K562 (cell line): Measurements from ENCODE around the gene CDSN. TPM values are rescaled to one million over a fixed set of nuclear protein-coding genes. Genes with fewer than 3 reads are reported as not detected.

ENCODE experiments used
- ATAC-seq: fragments of 200-7000 bp; cut with Tn5 transposase; 3 replicates; pipeline ENCODE4 v1.9.1; 2020; ENCODE audit warnings: moderate library complexity
- BruUV-seq: library from RNA; stranded (reverse); fragments of 400-500 nt; replicated peaks from 2 replicates; lab custom pipeline; 2021; lab: Mats Ljungman, UMichigan
- CTCF ChIA-PET: fragments of 300-600 bp; formaldehyde crosslinking; extraction: SDS; loops from one replicate; lab custom pipeline; 2021; ENCODE audit warnings: low intra/inter-chr PET ratio; lab: Yijun Ruan, JAX
- POLR2A ChIA-PET: fragments of 300-600, 350-650 bp; sonication (Branson Sonifier 250); formaldehyde crosslinking; extraction: SDS; loops from one replicate; lab custom pipeline; 2021; ENCODE audit warnings: antibody characterized with exemption, inconsistent platforms; lab: Yijun Ruan, JAX
- DNase-seq, 4 experiments: peaks; one replicate each; pipeline versions ENCODE4 v3.0.0 to v3.0.0-alpha.2; 2011 to 2018; ENCODE audit warnings: low spot score in 3 of 4, mixed read lengths in 3 of 4; ENCODE audit errors: extremely low read depth in 1 of 4
- FAIRE-seq: peaks from 2 replicates; lab custom pipeline; 2011; peaks lifted over from hg19 to GRCh38; lab: Jason Lieb, UNC
- H2AFZ ChIP-seq: 2 replicates; pipeline ENCODE4 v1.6.0; 2011; ENCODE audit warnings: low read depth, low read length, control low read depth, inconsistent platforms
- H3K27ac ChIP-seq: fragments of 200-600 bp; 3 replicates; pipeline ENCODE4 v1.8.0; 2011; ENCODE audit warnings: low read depth, mild to moderate bottlenecking, control low read depth, inconsistent platforms, low read length, moderate library complexity, mixed read lengths; ENCODE audit errors: extremely low read depth
- H3K27me3 ChIP-seq, 2 experiments: fragments of 300-600 bp in 1 of 2; 2 replicates in 1 of 2; 3 replicates in 1 of 2; pipeline versions ENCODE4 v1.6.0 to v1.8.0; 2011; ENCODE audit warnings: inconsistent platforms in 2 of 2, low read length in 2 of 2, mild to moderate bottlenecking in 1 of 2, mixed read lengths in 1 of 2, moderate library complexity in 1 of 2; ENCODE audit not compliant: control insufficient read depth in 2 of 2, insufficient read depth in 2 of 2
- H3K36me3 ChIP-seq: fragments of 300-600 bp; 3 replicates; pipeline ENCODE4 v1.8.0; 2011; ENCODE audit warnings: mild to moderate bottlenecking, low read length, inconsistent platforms; ENCODE audit not compliant: control insufficient read depth, insufficient read depth
- H3K4me1 ChIP-seq, 2 experiments: fragments of 200-600 bp in 1 of 2; replicated peaks in 1 of 2; 2 replicates in 1 of 2; 3 replicates in 1 of 2; pipeline versions ENCODE4 v1.5.1 to v1.8.0; 2011; ENCODE audit warnings: inconsistent platforms in 2 of 2, low read length in 2 of 2, mild to moderate bottlenecking in 1 of 2, mixed read lengths in 1 of 2, moderate library complexity in 1 of 2; ENCODE audit not compliant: control insufficient read depth in 2 of 2, insufficient read depth in 2 of 2
- H3K4me2 ChIP-seq: 2 replicates; pipeline ENCODE4 v1.6.1; 2011; ENCODE audit warnings: low read length, control low read depth, inconsistent platforms, mixed read lengths; ENCODE audit not compliant: insufficient read depth
- H3K4me3 ChIP-seq: fragments of 200-600 bp; sonication (generic), shearing (Covaris generic); 2 replicates; pipeline ENCODE4 v1.5.1; 2016; ENCODE audit warnings: control low read depth, inconsistent platforms
- H3K79me2 ChIP-seq: fragments of 200-600 bp; 3 replicates; pipeline ENCODE4 v1.8.0; 2011; ENCODE audit warnings: low read length, inconsistent platforms; ENCODE audit not compliant: control insufficient read depth, insufficient read depth
- H3K9ac ChIP-seq, 2 experiments: 2 replicates each; pipeline versions ENCODE4 v1.6.0 to v1.6.1; 2011; ENCODE audit warnings: low read depth in 2 of 2, low read length in 2 of 2, control low read depth in 1 of 2, inconsistent platforms in 1 of 2, mild to moderate bottlenecking in 1 of 2, mixed read lengths in 1 of 2; ENCODE audit not compliant: insufficient read depth in 1 of 2
- H3K9me1 ChIP-seq: one replicate; pipeline ENCODE4 v1.6.0; 2011; ENCODE audit warnings: inconsistent platforms, mild to moderate bottlenecking, low read length, moderate library complexity; ENCODE audit not compliant: control insufficient read depth, insufficient read depth
- H3K9me3 ChIP-seq: replicated peaks from 2 replicates; pipeline ENCODE4 v1.5.1; 2011; ENCODE audit warnings: low read depth, low read length, inconsistent platforms; ENCODE audit not compliant: control insufficient read depth, insufficient read depth
- H4K20me1 ChIP-seq: replicated peaks from 2 replicates; pipeline ENCODE4 v1.6.1; 2011; ENCODE audit warnings: low read length, inconsistent platforms, mixed read lengths; ENCODE audit not compliant: control insufficient read depth, insufficient read depth
- RAD21 ChIP-seq, 2 experiments: fragments of 250-450 bp in 1 of 2; fragments of 450-650 bp in 1 of 2; sonication (Bioruptor Pico) in 1 of 2; formaldehyde crosslinking in 1 of 2; IDR thresholded peaks in 1 of 2; conservative IDR thresholded peaks in 1 of 2; 2 replicates each; pipeline versions ENCODE4 v1.4.0 to v1.8.0; 2020 to 2022; ENCODE audit warnings: mild to moderate bottlenecking in 2 of 2, moderate library complexity in 1 of 2
- TAF1 ChIP-seq: IDR thresholded peaks from 2 replicates; pipeline ENCODE4 v1.6.1; 2011; ENCODE audit warnings: mild to moderate bottlenecking, low read length, moderate library complexity; ENCODE audit not compliant: insufficient read depth, control insufficient read depth, severe bottlenecking; ENCODE audit errors: extremely low read depth
- TSC22D4 ChIP-seq: fragments of 450-650 bp; IDR thresholded peaks from 2 replicates; pipeline ENCODE4 v1.6.1; 2016; ENCODE audit warnings: missing genetic modification characterization, missing biosample characterization, control low read depth
- WGBS: fragments of 100-300 bp; shearing (Covaris generic); methylation state at CpG from one replicate; pipeline ENCODE4 v1.1.6; 2016; ENCODE audit warnings: low coverage, mixed read lengths; ENCODE audit not compliant: insufficient coverage; ENCODE audit errors: missing lambda C conversion rate; 5-methylcytosine and 5-hydroxymethylcytosine counted together
- in situ Hi-C: fragments of 300-500 bp; cut with MboI; formaldehyde crosslinking; loops from 4 replicates; pipeline ENCODE4 v1.15.0; 2018; ENCODE audit warnings: inconsistent platforms, mixed read lengths
- intact Hi-C: fragments of 100-400 bp; cut with micrococcal nuclease; formaldehyde crosslinking; loops from 2 replicates; pipeline ENCODE4 v1.14.2; 2022
- polyA plus RNA-seq, 8 experiments: library from polyadenylated mRNA; depleted of rRNA in 4 of 8; stranded (reverse) in 5 of 8; unstranded in 3 of 8; fragments of >200 nt; fragmentation: Nextera tagmentation in 2 of 8; fragmentation: Illumina TruSeq in 1 of 8; extraction: Ambion mirVana in 2 of 8; extraction: Trizol in 1 of 8; gene quantifications; 2 replicates each; pipeline versions ENCODE4 v1.2.1 to v1.2.3, GENCODE V29; 2011 to 2014; ENCODE audit warnings: inconsistent platforms in 1 of 8, missing spikeins in 1 of 8
- total RNA-seq, 7 experiments: library from RNA; depleted of rRNA in 6 of 7; stranded (reverse); fragments of >200 nt in 6 of 7; fragmentation: Illumina TruSeq in 2 of 7; extraction: Trizol in 2 of 7; gene quantifications; 2 replicates each; pipeline versions ENCODE4 v1.2.1 to v1.2.3, GENCODE V29; 2011 to 2021; ENCODE audit warnings: low replicate concordance in 1 of 7
- TF ChIP-seq, protein P1 (sequence below): IDR thresholded peaks from 2 replicates; pipeline ENCODE4 v1.6.1; 2016; ENCODE audit warnings: missing genetic modification characterization, missing compliant biosample characterization

The CDSN gene
- total and polyA plus RNA-seq, 9 of the 15 experiments (the other 6 are each of a cell fraction or from before 2014, with no cell fraction given): not detected

- Histone ChIP-seq H3K4me3 (no peak overlapping the region), H4K20me1 (no peaks in the 10 kb centered on the region), H3K9ac (no peak overlapping the region), H3K36me3 (no peaks in the 10 kb centered on the region), H3K79me2 (no peaks in the 10 kb centered on the region), H3K9me1 (no peaks in the 10 kb centered on the region), H3K27me3 (peaks cover 0 to 16% of the 10 kb centered on the region in 2 experiments; a peak in 1 of 5 replicates), H3K9me3 (no peaks in the 10 kb centered on the region), H3K27ac (no peak overlapping the region), H3K4me2 (no peak overlapping the region), H3K4me1 (peaks cover 0 to 2% of the 10 kb centered on the region in 2 experiments; a peak in 3 of 5 replicates), H2AFZ (no peak overlapping the region)
- POLR2A ChIA-PET: no interaction called here
- BruUV-seq: no TSS peak
- in situ Hi-C loops: no loop called here
- FAIRE-seq (no peak), DNase-seq (no peak), ATAC-seq (no peak)
- CTCF ChIA-PET: no interaction called here
- WGBS: 7% methylated on average over 3 of the region's 3 CpGs
- intact Hi-C loops: no loop called here
- TF ChIP-seq, protein P1, sequence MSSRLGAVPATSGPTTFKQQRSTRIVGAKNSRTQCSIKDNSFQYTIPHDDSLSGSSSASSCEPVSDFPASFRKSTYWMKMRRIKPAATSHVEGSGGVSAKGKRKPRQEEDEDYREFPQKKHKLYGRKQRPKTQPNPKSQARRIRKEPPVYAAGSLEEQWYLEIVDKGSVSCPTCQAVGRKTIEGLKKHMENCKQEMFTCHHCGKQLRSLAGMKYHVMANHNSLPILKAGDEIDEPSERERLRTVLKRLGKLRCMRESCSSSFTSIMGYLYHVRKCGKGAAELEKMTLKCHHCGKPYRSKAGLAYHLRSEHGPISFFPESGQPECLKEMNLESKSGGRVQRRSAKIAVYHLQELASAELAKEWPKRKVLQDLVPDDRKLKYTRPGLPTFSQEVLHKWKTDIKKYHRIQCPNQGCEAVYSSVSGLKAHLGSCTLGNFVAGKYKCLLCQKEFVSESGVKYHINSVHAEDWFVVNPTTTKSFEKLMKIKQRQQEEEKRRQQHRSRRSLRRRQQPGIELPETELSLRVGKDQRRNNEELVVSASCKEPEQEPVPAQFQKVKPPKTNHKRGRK (tag): peak; percentile 79
- TF ChIP-seq TAF1 (no peak), TSC22D4 (tag) (0 out of 2 replicates have a peak, but pooled peaks have one; percentile 35), RAD21 (CRISPR knock-in tag; conservative IDR thresholded peaks at IDR 0.05 in 1 of 2, IDR thresholded peaks at IDR 0.05 in 1 of 2) (no peak)
- TF ChIP-seq, all 486 proteins: peak for 2
These were observed 24.0 kb downstream of the CDSN start for GRCh38 chr6:31096215-31096614.
